Metanephros (tissue), 2 donors: ENCODE data around the gene SYT9. TPM values are rescaled to one million over a fixed set of nuclear protein-coding genes. Genes with fewer than 3 reads are reported as not detected.

Experiments
- small RNA-seq: library from RNA; depleted of rRNA; stranded (forward); fragments of <200 nt; gene quantifications from one replicate; pipeline ENCODE3, GENCODE V24; 2014; ENCODE audit warnings: low replicate concordance
- total RNA-seq: library from RNA; depleted of rRNA; stranded (reverse); fragments of >200 nt; gene quantifications from one replicate; pipeline ENCODE4 v1.2.3, GENCODE V29; 2014

SYT9 gene
- 5.1 TPM for total RNA-seq

GRCh38 chr11:7251836-7252682, at the start of gene SYT9:
TSS of gene SYT9 (plus strand) at chr11:7251904. CDS start at chr11:7252187, 283 bp downstream.

GRCh38 chr11:7485186-7486097, 233.7 kb downstream of the SYT9 start, which contains the start of gene OLFML1:
TSS of gene OLFML1 (plus strand) at chr11:7485506. CDS start at chr11:7485876, 370 bp downstream.

DNA sequence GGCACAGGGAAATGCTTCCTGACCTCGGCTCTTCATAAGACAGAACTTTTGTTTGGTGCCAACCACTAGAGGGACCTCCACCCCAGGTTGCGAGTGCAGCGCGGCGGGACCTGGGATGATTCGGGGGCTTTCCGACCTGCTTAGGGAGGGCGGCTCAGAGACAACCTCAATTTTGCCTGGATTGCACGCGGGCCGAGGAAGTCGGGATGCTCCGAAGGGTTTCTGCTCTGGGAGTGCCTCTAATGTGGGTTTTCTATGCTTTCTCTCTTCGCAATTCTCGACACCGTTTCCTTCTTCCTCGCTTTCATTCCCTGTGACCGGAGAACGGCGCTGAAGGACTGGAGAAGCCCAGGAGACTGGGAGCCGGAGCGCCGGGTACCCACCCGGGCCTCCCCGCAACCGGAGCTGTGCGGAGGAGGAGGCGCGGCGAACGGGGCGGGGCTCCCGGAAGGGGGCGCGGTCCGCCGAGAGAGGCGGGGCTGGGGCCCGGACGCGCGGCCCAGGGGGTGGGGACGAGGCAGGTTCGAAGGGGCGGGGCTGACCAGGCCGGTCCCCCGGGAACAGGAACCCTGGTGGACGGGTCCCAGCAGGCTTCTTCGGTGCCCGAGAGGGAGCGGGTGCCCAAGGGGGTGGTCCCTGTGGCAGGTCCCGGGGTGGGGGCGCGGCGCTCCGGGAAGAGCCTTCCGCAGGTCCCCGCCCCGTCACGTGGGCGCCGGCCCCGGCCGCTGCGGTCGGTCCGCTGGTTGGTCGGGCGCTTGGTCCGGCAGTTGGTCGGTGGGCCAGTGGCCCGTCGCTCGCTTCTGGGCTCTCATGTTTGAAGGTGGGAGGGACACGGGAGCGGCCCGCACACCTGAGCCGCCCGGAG, 261.8 kb downstream of the SYT9 start, which contains the start of gene PPFIBP2:
TSS of gene PPFIBP2 (plus strand) at position 766 of the 865 bp plus-strand sequence. CDS start 35,477 bp downstream, outside the sequence.

Small RNA genes lying within 50 kb of the gene (small RNA-seq; reads per million reads assigned to genes)
- not detected for gene MIR302E

Other genes with a start within 250 kb of the SYT9 start
- 7.0 TPM for gene ZNF214, start 231.6 kb upstream of the SYT9 start, total RNA-seq
- 0.99 TPM for gene NLRP14, start 231.4 kb upstream of the SYT9 start, total RNA-seq
- 0.64 TPM for gene RBMXL2, start 162.9 kb upstream of the SYT9 start, total RNA-seq
- 32.1 TPM for gene OLFML1, start 233.6 kb downstream of the SYT9 start, total RNA-seq